ENCODE measurements around the gene TBCB.

The TBCB gene

DNA sequence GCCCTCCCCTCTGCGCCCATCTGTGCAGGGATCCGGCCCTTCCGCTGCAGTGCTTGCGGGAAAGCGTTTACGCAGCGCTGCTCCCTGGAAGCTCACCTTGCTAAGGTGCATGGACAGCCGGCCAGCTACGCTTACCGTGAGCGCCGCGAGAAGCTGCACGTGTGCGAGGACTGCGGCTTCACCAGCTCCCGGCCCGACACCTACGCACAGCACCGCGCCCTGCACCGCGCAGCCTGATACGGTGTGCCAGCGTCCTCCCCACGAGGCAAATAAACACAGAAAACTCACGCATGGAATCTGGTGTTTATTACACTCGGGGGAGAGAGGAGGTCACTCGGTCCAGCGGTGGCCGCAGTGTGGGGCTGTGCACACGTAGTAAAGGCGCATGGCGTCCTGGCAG is 1.8 kb upstream of the TBCB start:
- H3K36me3 ChIP-seq (ENCODE audit: control insufficient read depth, insufficient read depth, low read length): peaks cover 5% of the 10 kb centered on the region
- H3K27ac ChIP-seq (ENCODE audit: insufficient read depth, low read depth, low read length, poor library complexity, severe bottlenecking): no peak overlapping the region
- H3K4me3 ChIP-seq (ENCODE audit: insufficient read depth, low read depth, low read length): peak overlapping the region; percentile 87
- H3K4me1 ChIP-seq (ENCODE audit: control insufficient read depth, insufficient read depth, low read length): peaks cover 20% of the 10 kb centered on the region
- H3K9me3 ChIP-seq (ENCODE audit: control insufficient read depth, low read length): no peaks in the 10 kb centered on the region
- no peaks in the 10 kb centered on the region for H3K27me3 ChIP-seq (ENCODE audit: control insufficient read depth, insufficient read depth, low read length, poor library complexity, severe bottlenecking)
- WGBS, 2 experiments: 95 to 96% methylated on average over 34 of the region's 34 CpGs

- H3K27ac ChIP-seq (ENCODE audit: insufficient read depth, low read depth, low read length, poor library complexity, severe bottlenecking): peak overlapping the region; percentile 88
- peaks cover 20% of the 10 kb centered on the region for H3K4me1 ChIP-seq (ENCODE audit: control insufficient read depth, insufficient read depth, low read length)
- peak overlapping the region; percentile 87 for H3K4me3 ChIP-seq (ENCODE audit: insufficient read depth, low read depth, low read length)
- peaks cover 10% of the 10 kb centered on the region for H3K36me3 ChIP-seq (ENCODE audit: control insufficient read depth, insufficient read depth, low read length)
- WGBS, 2 experiments: 12 to 13% methylated on average over 48 of the region's 48 CpGs
- H3K9me3 ChIP-seq (ENCODE audit: control insufficient read depth, low read length): no peaks in the 10 kb centered on the region
- no peaks in the 10 kb centered on the region for H3K27me3 ChIP-seq (ENCODE audit: control insufficient read depth, insufficient read depth, low read length, poor library complexity, severe bottlenecking)
Observed at GRCh38 chr19:36113894-36114720, 1.2 kb upstream of the TBCB start.

- Histone ChIP-seq H3K36me3 (ENCODE audit: control insufficient read depth, insufficient read depth, low read length) (peaks cover 11% of the 10 kb centered on the region), H3K27me3 (ENCODE audit: control insufficient read depth, insufficient read depth, low read length, poor library complexity, severe bottlenecking) (no peaks in the 10 kb centered on the region), H3K4me3 (ENCODE audit: insufficient read depth, low read depth, low read length) (peak within 1 kb of the TSS; percentile 87), H3K27ac (ENCODE audit: insufficient read depth, low read depth, low read length, poor library complexity, severe bottlenecking) (peak within 1 kb of the TSS; percentile 88), H3K4me1 (ENCODE audit: control insufficient read depth, insufficient read depth, low read length) (peaks cover 20% of the 10 kb centered on the region), H3K9me3 (ENCODE audit: control insufficient read depth, low read length) (no peaks in the 10 kb centered on the region)
- 0% methylated on average over 60 of the region's 60 CpGs for WGBS, 2 experiments
Observed at GRCh38 chr19:36114721-36115452, 381 bp upstream of the TBCB start, which contains the start of gene POLR2I. Gene POLR2I, minus strand, starts transcription at chr19:36114875. Its CDS starts 19 bp downstream, at chr19:36114856.

GRCh38 chr19:36116344-36116637 is 1.0 kb downstream of the TBCB start:
- WGBS, 2 experiments: 90 to 96% methylated on average over 1 of the region's 1 CpG
- Histone ChIP-seq H3K4me1 (ENCODE audit: control insufficient read depth, insufficient read depth, low read length) (peaks cover 18% of the 10 kb centered on the region), H3K4me3 (ENCODE audit: insufficient read depth, low read depth, low read length) (peak overlapping the region; percentile 87), H3K27me3 (ENCODE audit: control insufficient read depth, insufficient read depth, low read length, poor library complexity, severe bottlenecking) (no peaks in the 10 kb centered on the region), H3K9me3 (ENCODE audit: control insufficient read depth, low read length) (no peaks in the 10 kb centered on the region), H3K36me3 (ENCODE audit: control insufficient read depth, insufficient read depth, low read length) (peaks cover 11% of the 10 kb centered on the region), H3K27ac (ENCODE audit: insufficient read depth, low read depth, low read length, poor library complexity, severe bottlenecking) (no peak overlapping the region)

DNA sequence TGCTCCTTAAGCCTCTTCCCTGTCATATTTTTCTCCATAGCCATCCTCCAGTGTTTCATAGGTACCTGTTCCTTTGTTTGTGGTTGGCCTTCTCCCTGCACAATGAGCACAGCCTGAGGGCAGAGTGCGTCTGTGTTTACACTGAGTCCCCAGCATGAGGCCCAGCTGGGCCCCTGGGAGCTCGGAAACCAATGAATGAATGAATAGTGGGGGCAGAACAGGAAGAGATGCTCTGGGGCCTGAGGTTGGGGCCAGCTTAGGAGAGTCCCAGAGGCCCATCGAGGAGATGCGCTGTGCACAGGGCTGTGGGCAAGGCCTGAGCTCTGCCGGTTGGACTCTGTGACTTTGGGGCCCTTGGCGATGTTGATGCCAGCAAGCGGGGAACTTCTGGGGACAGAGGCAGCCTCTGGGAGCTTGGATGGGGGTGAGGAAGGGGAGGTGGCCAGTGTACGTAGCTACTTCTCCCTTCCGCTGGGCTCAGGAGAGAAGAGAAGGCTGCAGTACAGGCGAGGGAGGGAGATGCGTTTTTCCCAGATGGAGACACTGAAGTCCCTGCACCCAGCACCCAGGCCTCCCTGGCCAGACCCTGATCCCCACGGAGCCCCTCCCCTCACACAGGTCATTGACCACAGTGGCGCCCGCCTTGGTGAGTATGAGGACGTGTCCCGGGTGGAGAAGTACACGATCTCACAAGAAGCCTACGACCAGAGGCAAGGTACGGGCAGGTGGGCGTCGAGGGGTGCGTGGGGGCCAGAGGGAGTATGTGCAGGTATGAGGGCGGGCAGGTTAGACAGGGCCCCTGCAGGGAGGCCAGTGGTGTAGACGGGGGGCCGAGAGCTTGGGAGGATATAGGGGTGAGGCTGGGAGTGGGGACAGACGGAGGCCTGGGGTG is 5.1 kb downstream of the TBCB start:
- Histone ChIP-seq H3K36me3 (ENCODE audit: control insufficient read depth, insufficient read depth, low read length) (peaks cover 22% of the 10 kb centered on the region), H3K27ac (ENCODE audit: insufficient read depth, low read depth, low read length, poor library complexity, severe bottlenecking) (no peak overlapping the region)
- WGBS, 2 experiments: 84 to 86% methylated on average over 26 of the region's 26 CpGs

GRCh38 chr19:36120984-36121358 is 5.7 kb downstream of the TBCB start:
- H3K36me3 ChIP-seq (ENCODE audit: control insufficient read depth, insufficient read depth, low read length): peaks cover 22% of the 10 kb centered on the region
- no peaks in the 10 kb centered on the region for H3K27me3 ChIP-seq (ENCODE audit: control insufficient read depth, insufficient read depth, low read length, poor library complexity, severe bottlenecking)
- H3K4me1 ChIP-seq (ENCODE audit: control insufficient read depth, insufficient read depth, low read length): peaks cover 7% of the 10 kb centered on the region
- H3K4me3 ChIP-seq (ENCODE audit: insufficient read depth, low read depth, low read length): no peak overlapping the region
- no peaks in the 10 kb centered on the region for H3K9me3 ChIP-seq (ENCODE audit: control insufficient read depth, low read length)
- H3K27ac ChIP-seq (ENCODE audit: insufficient read depth, low read depth, low read length, poor library complexity, severe bottlenecking): no peak overlapping the region
- 95 to 96% methylated on average over 18 of the region's 18 CpGs for WGBS, 2 experiments

More for the DNA sequence above, 5.1 kb downstream of the TBCB start:
- Histone ChIP-seq H3K27me3 (ENCODE audit: control insufficient read depth, insufficient read depth, low read length, poor library complexity, severe bottlenecking) (no peaks in the 10 kb centered on the region), H3K4me3 (ENCODE audit: insufficient read depth, low read depth, low read length) (no peak overlapping the region), H3K9me3 (ENCODE audit: control insufficient read depth, low read length) (no peaks in the 10 kb centered on the region), H3K4me1 (ENCODE audit: control insufficient read depth, insufficient read depth, low read length) (peaks cover 8% of the 10 kb centered on the region)

GRCh38 chr19:36121486-36122124 is 6.3 kb downstream of the TBCB start:
- Histone ChIP-seq H3K36me3 (ENCODE audit: control insufficient read depth, insufficient read depth, low read length) (peaks cover 22% of the 10 kb centered on the region), H3K27me3 (ENCODE audit: control insufficient read depth, insufficient read depth, low read length, poor library complexity, severe bottlenecking) (no peaks in the 10 kb centered on the region), H3K4me1 (ENCODE audit: control insufficient read depth, insufficient read depth, low read length) (peaks cover 4% of the 10 kb centered on the region), H3K9me3 (ENCODE audit: control insufficient read depth, low read length) (no peaks in the 10 kb centered on the region), H3K27ac (ENCODE audit: insufficient read depth, low read depth, low read length, poor library complexity, severe bottlenecking) (no peak overlapping the region), H3K4me3 (ENCODE audit: insufficient read depth, low read depth, low read length) (no peak overlapping the region)
- WGBS, 2 experiments: 92 to 93% methylated on average over 49 of the region's 49 CpGs

DNA sequence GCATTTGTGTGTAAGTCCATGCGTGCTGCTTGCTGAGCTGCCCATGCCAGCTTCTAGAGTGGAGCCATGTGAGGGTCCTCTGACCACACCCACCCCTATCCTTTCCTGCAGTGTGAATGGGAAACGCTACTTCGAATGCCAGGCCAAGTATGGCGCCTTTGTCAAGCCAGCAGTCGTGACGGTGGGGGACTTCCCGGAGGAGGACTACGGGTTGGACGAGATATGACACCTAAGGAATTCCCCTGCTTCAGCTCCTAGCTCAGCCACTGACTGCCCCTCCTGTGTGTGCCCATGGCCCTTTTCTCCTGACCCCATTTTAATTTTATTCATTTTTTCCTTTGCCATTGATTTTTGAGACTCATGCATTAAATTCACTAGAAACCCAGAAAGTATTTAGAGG is 10.3 kb downstream of the TBCB start:
- Histone ChIP-seq H3K27me3 (ENCODE audit: control insufficient read depth, insufficient read depth, low read length, poor library complexity, severe bottlenecking) (no peaks in the 10 kb centered on the region), H3K9me3 (ENCODE audit: control insufficient read depth, low read length) (no peaks in the 10 kb centered on the region), H3K4me1 (ENCODE audit: control insufficient read depth, insufficient read depth, low read length) (no peaks in the 10 kb centered on the region), H3K4me3 (ENCODE audit: insufficient read depth, low read depth, low read length) (no peak overlapping the region), H3K36me3 (ENCODE audit: control insufficient read depth, insufficient read depth, low read length) (peaks cover 11% of the 10 kb centered on the region), H3K27ac (ENCODE audit: insufficient read depth, low read depth, low read length, poor library complexity, severe bottlenecking) (no peak overlapping the region)
- WGBS, 2 experiments: 94 to 95% methylated on average over 9 of the region's 9 CpGs

DNA sequence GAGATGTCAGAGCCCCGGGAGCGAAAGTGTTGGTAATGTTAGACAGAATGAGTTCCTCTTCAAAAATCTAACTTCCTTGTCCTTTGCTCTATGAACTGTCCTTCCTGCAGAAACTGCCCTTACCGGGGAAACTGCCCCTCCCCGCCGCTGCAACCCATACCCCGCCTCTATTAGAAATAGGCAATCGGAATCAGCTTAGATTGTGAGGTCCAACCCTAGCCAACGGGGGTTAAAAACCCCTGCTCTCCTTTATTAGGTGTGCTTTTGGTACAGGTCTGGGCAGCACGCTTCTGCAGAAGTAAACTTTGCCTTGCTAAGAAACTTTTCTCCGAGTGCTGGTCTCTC is 13.1 kb downstream of the TBCB start:
- Histone ChIP-seq H3K36me3 (ENCODE audit: control insufficient read depth, insufficient read depth, low read length) (peaks cover 5% of the 10 kb centered on the region), H3K27ac (ENCODE audit: insufficient read depth, low read depth, low read length, poor library complexity, severe bottlenecking) (peak overlapping the region; percentile 85), H3K27me3 (ENCODE audit: control insufficient read depth, insufficient read depth, low read length, poor library complexity, severe bottlenecking) (no peaks in the 10 kb centered on the region), H3K9me3 (ENCODE audit: control insufficient read depth, low read length) (no peaks in the 10 kb centered on the region), H3K4me3 (ENCODE audit: insufficient read depth, low read depth, low read length) (peak overlapping the region; percentile 53), H3K4me1 (ENCODE audit: control insufficient read depth, insufficient read depth, low read length) (no peaks in the 10 kb centered on the region)
- 23 to 29% methylated on average over 10 of the region's 10 CpGs for WGBS, 2 experiments

Measured in ectodermal cell (in vitro differentiated cells).